ENCODE data around the gene IPO13. TPM values are rescaled to one million over a fixed set of nuclear protein-coding genes. Genes with fewer than 3 reads are reported as not detected.
A peak's percentile ranks its signal among the peaks of the same experiment; 100 is the strongest.

IPO13 gene
- total RNA-seq, 2 experiments from 2014 or later, result 22.0 to 27.2 TPM

DNA sequence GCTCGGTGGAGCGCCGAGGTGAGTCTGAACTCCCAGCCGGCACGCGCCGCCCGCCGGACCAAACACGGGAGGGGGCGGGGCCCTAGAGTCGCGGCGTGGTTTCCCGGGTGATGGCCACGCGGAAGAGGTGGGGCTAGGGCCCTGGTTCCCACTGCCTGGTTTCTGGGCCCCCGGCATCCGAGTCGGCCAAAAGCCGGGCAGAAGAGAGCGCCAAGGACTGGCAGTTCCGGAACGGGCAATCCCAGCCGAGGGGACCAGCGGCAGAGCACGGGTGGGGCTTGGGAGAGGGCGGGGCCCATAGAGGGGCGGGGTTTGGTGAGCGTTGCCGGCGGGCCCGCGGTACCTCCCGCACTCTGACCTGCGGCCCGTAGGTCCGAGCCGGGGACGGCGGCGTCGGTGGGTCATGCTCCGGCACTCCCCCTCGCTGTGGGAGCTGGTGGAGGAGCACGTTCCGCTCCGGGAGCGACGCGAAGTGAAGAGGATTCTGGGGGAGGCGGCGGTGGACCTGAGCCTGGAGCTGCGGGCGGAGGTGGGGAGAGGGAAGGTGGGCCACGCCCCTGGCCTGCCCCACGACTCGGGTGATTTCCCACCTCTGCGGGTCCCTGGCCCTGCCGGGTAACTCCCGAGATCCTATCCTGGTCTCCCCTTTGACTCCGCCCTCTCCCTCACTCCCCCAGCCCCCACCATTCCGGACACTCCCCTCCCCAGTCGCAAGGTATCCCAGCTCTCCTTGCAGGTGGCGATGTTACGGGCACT lies 44.9 kb downstream of the IPO13 start, which contains the start of gene CCDC24:
CCDC24 (plus strand) TSS at position 124 of the 756 bp plus-strand sequence; CDS start at position 404, 280 bp downstream.
- peak within 1 kb of the TSS; percentile 90 for H3K4me3 Mint-ChIP-seq
- peak within 1 kb of the TSS; percentile 83 for H3K27ac Mint-ChIP-seq
- DNase-seq, result peak; percentile 79
- no peaks in the 10 kb centered on the region for H3K9me3 Mint-ChIP-seq
- H3K27me3 Mint-ChIP-seq, result no peaks in the 10 kb centered on the region
- CTCF ChIA-PET, result interaction anchor here (0.5 kb wide), 1 partner anchor 1002 kb away, joined by 3 read pairs; no protein-coding TSS in a partner anchor
- POLR2A ChIA-PET, result no interaction called here
- no peaks in the 10 kb centered on the region for H3K36me3 Mint-ChIP-seq (ENCODE audit: low read depth)
- H3K4me1 Mint-ChIP-seq, result peaks cover 21% of the 10 kb centered on the region

GRCh38 chr1:43992232-43992995 lies 45.7 kb downstream of the IPO13 start:
- no peaks in the 10 kb centered on the region for H3K36me3 Mint-ChIP-seq (ENCODE audit: low read depth)
- no peak for DNase-seq
- ChIA-PET CTCF (interaction anchor here (0.5 to 1.0 kb wide), 2 partner anchors 44 to 1003 kb away, joined by 3 read pairs; no protein-coding TSS in a partner anchor), POLR2A (no interaction called here)
- peaks cover 21% of the 10 kb centered on the region for H3K4me1 Mint-ChIP-seq
- no peaks in the 10 kb centered on the region for H3K9me3 Mint-ChIP-seq
- peak overlapping the region; percentile 90 for H3K4me3 Mint-ChIP-seq
- no peaks in the 10 kb centered on the region for H3K27me3 Mint-ChIP-seq
- H3K27ac Mint-ChIP-seq, result peak overlapping the region; percentile 20

DNA sequence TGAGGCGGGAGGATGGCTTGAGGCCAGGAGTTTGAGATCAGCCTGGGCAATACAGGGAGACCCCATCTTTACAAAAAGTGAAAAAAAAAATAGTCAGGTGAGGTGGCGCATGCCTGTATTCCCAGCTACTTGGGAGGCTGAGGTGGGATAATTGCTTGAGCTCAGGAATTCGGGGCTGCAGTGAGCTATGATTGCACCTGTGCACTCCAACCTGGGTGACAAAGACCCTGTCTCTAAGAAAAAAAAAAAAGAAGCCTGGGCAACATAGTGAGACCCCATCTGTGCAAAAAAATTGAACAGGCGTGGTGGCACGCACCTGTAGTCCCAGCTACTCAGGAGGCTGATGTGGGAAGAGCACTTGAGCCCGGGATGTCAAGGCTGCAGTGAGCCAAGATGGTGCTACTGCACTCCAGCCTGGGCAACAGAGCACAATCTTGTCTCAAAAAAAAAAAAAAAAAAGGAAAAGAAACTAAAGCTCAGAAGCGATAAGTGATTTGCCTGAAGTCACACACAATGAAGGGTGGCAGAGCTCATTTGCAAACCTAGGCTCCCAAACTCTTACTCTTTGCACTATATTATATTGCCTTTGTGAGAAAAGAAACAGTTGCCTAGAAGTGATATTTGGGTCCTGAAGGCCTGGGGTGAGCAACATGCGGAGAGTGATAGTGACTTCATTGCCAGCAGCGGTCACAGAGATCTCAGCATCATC lies 46.6 kb downstream of the IPO13 start:
- Mint-ChIP-seq H3K27me3 (no peaks in the 10 kb centered on the region), H3K4me1 (peaks cover 24% of the 10 kb centered on the region), H3K27ac (no peak overlapping the region), H3K4me3 (no peak overlapping the region), H3K36me3 (ENCODE audit: low read depth) (no peaks in the 10 kb centered on the region), H3K9me3 (no peaks in the 10 kb centered on the region)
- no peak for DNase-seq
- ChIA-PET POLR2A (no interaction called here), CTCF (interaction anchor here (0.6 to 1.1 kb wide), 4 partner anchors 25 to 116 kb away, joined by 3 to 4 read pairs (median 3); no protein-coding TSS in a partner anchor)

DNA sequence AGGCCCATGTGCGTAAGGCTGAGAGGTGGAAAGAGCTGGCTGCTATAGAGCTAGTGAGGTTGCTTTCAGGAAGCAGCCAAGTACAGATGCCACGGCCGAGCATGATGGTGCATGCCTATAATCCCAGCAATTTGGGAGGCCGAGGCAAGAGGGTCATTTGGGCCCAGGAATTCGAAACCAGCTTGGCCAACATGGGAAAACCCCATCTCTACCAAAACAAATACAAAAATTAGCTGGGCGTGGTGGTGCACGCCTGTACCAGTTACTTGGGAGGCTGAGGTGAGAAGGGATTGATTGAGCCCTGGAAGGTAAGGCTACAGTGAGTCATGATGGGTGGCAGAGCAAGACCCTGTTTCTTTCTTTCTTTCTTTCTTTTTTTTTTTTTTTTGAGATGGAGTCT lies 47.3 kb downstream of the IPO13 start:
- ChIA-PET CTCF (interaction anchor here (0.6 to 1.1 kb wide), 4 partner anchors 15 to 59 kb away, joined by 3 to 4 read pairs (median 3); partner anchors contain the start of gene B4GALT2), POLR2A (no interaction called here)
- Mint-ChIP-seq H3K4me1 (peaks cover 27% of the 10 kb centered on the region), H3K36me3 (ENCODE audit: low read depth) (no peaks in the 10 kb centered on the region), H3K27me3 (no peaks in the 10 kb centered on the region), H3K4me3 (no peak overlapping the region), H3K9me3 (no peaks in the 10 kb centered on the region), H3K27ac (no peak overlapping the region)
- no peak for DNase-seq

- Mint-ChIP-seq H3K4me1 (peaks cover 32% of the 10 kb centered on the region), H3K27ac (no peak overlapping the region), H3K36me3 (ENCODE audit: low read depth) (no peaks in the 10 kb centered on the region), H3K9me3 (no peaks in the 10 kb centered on the region), H3K27me3 (no peaks in the 10 kb centered on the region), H3K4me3 (no peak overlapping the region)
- ChIA-PET CTCF (interaction anchor here (0.6 to 0.8 kb wide), 3 partner anchors 11 to 41 kb away, joined by 3 to 4 read pairs (median 3); partner anchors contain the start of gene B4GALT2), POLR2A (no interaction called here)
- no peak for DNase-seq
Measured at GRCh38 chr1:43994794-43995790, 48.3 kb downstream of the IPO13 start.

DNA sequence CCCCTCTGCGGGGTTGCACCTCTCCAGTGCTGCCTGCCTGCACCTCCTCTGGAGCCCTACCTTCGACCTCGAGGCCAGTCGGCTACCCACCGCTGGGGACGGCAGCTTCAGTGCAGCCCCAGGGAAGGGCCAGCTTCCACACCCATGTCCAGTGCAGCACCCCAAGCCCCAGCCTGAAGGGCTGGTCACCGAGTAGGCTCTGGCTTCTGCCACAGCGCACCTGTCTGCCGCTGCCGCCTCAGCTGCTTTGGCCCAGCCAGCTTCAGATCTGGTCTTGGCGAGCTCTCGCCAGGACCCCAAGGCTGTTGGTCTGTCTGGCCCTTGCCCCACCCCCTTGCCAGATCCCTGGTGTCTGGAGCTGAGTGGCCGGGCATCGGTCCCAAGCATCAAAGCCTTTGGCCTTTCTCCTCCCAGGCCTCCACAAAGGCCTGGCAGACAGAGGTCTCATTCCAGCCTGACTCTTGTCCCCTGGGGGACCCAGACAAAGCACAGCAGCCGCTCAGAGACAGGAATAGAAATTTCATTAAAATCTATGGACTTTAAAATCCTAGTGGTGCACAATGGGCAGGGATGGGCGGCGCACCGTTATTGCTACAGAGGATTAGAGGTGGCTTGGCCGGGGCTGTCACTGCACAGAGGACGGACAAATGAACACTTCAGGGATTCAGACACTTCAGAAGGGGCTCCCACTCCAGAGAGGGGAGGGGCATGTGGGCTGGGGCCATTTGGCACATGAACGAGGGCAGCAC lies 49.4 kb downstream of the IPO13 start:
- Mint-ChIP-seq H3K4me1 (peaks cover 29% of the 10 kb centered on the region), H3K9me3 (no peaks in the 10 kb centered on the region), H3K27me3 (no peaks in the 10 kb centered on the region), H3K27ac (no peak overlapping the region), H3K36me3 (ENCODE audit: low read depth) (no peaks in the 10 kb centered on the region), H3K4me3 (no peak overlapping the region)
- CTCF ChIA-PET, result interaction anchor here (0.6 kb wide), 1 partner anchor 10 kb away, joined by 3 read pairs; no protein-coding TSS in a partner anchor
- DNase-seq, result no peak
- POLR2A ChIA-PET, result no interaction called here

DNA sequence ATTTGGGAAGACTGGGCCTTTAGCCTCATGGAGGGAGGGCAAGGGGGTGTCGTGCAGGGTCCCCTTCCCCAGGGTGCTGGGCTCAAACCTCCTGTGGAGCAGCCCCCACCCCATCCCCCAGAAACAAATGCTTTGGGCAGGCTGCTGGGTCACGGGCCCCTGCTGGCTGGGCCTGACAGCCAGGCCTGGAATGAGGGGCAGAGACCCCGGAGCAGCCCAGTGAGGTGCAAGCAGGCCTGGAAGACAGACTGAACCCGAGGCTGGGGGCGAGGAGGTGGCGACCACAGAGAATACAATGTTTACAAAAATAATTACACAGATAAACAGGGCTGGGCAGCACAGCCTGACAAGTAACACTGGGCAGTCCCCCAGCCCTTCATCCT lies 50.0 kb downstream of the IPO13 start:
- CTCF ChIA-PET, result no interaction called here
- H3K27ac Mint-ChIP-seq, result no peak overlapping the region
- H3K4me1 Mint-ChIP-seq, result peaks cover 25% of the 10 kb centered on the region
- no peaks in the 10 kb centered on the region for H3K27me3 Mint-ChIP-seq
- H3K9me3 Mint-ChIP-seq, result no peaks in the 10 kb centered on the region
- POLR2A ChIA-PET, result no interaction called here
- H3K36me3 Mint-ChIP-seq (ENCODE audit: low read depth), result no peaks in the 10 kb centered on the region
- DNase-seq, result no peak
- no peak overlapping the region for H3K4me3 Mint-ChIP-seq

DNA sequence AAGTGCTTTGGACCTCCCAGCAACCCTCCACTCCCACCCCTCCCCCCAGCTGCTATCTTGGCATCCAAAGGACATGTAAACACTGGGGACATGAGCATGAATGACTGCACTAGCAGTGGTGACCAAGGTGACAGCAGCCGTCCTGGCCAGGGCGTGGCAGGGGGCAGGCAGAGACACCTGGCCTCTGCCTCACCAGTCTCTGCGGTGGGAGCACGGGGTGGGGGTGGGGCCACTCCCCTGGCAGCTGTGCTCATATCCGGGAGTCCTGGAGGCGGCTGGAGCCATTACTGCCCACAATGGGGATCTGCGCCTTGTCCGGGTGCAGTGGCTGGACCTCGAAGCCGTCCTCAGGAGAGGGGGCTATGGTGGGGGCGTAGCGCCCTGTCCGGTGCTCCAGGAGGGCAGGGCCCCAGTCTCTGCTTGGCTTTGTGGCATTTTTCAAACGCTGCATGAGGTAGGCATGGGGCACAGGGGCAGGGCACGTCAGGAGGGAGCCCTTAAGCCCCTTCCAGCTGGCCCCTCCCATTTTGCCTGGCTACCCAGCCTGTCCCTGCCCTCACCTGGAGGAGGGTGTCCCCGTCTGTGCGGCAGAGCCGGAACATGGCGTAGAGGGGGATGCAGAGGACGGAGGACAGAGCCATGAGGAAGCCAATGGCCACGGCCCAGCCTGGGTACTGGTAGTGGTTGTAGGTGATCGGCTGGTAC lies 50.7 kb downstream of the IPO13 start:
- Mint-ChIP-seq H3K27me3 (no peaks in the 10 kb centered on the region), H3K9me3 (no peaks in the 10 kb centered on the region), H3K27ac (no peak overlapping the region), H3K36me3 (ENCODE audit: low read depth) (no peaks in the 10 kb centered on the region), H3K4me1 (peaks cover 18% of the 10 kb centered on the region), H3K4me3 (no peak overlapping the region)
- no peak for DNase-seq
- ChIA-PET POLR2A (no interaction called here), CTCF (no interaction called here)

- Mint-ChIP-seq H3K36me3 (ENCODE audit: low read depth) (no peaks in the 10 kb centered on the region), H3K27me3 (no peaks in the 10 kb centered on the region), H3K9me3 (no peaks in the 10 kb centered on the region), H3K4me3 (no peak overlapping the region), H3K4me1 (peaks cover 14% of the 10 kb centered on the region), H3K27ac (no peak overlapping the region)
- DNase-seq, result no peak
- POLR2A ChIA-PET, result no interaction called here
- CTCF ChIA-PET, result interaction anchor here (0.6 to 2.0 kb wide), 4 partner anchors 13 to 219 kb away, joined by 3 to 6 read pairs (median 4); no protein-coding TSS in a partner anchor
Measured at GRCh38 chr1:43998000-43998378, 51.2 kb downstream of the IPO13 start.

- peak overlapping the region; percentile 36 for H3K27ac Mint-ChIP-seq
- no peak for DNase-seq
- H3K9me3 Mint-ChIP-seq, result no peaks in the 10 kb centered on the region
- H3K36me3 Mint-ChIP-seq (ENCODE audit: low read depth), result no peaks in the 10 kb centered on the region
- no peak overlapping the region for H3K4me3 Mint-ChIP-seq
- POLR2A ChIA-PET, result no interaction called here
- CTCF ChIA-PET, result interaction anchor here (1.5 to 2.0 kb wide), 3 partner anchors 12 to 218 kb away, joined by 3 to 6 read pairs (median 5); no protein-coding TSS in a partner anchor
- peaks cover 14% of the 10 kb centered on the region for H3K4me1 Mint-ChIP-seq
- H3K27me3 Mint-ChIP-seq, result no peaks in the 10 kb centered on the region
Measured at GRCh38 chr1:43999455-43999854, 52.7 kb downstream of the IPO13 start.

DNA sequence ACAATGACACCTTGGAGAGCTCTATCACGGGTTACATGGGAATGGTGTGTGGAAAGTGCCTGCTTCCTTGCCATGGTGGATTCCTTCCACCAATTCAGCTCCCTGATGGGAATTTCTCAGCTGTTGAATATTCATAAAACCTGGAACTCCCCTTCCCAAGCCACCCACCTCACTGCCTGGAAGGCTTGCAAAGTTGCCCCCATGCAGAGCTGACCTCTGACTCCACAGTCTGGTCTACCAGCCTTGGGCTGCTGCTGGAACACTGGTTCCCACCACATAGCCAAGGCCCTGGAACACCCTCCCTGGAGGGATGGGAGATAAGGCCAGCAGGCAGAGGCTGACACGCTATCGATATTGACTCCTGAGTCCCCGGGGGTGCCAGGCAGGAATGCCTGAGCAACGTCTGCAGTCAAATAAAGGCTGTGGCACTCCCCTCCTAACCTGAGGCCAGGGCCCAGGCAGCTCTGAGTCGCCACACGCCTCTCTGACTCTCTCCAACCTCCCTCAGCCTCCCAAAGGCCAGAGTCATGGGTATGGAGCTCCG lies 53.4 kb downstream of the IPO13 start:
- no peaks in the 10 kb centered on the region for H3K27me3 Mint-ChIP-seq
- no peaks in the 10 kb centered on the region for H3K36me3 Mint-ChIP-seq (ENCODE audit: low read depth)
- peaks cover 11% of the 10 kb centered on the region for H3K4me1 Mint-ChIP-seq
- ChIA-PET POLR2A (no interaction called here), CTCF (interaction anchor here (1.9 to 2.0 kb wide), 3 partner anchors 11 to 36 kb away, joined by 5 to 12 read pairs (median 6); no protein-coding TSS in a partner anchor)
- no peaks in the 10 kb centered on the region for H3K9me3 Mint-ChIP-seq
- no peak overlapping the region for H3K4me3 Mint-ChIP-seq
- DNase-seq, result no peak
- no peak overlapping the region for H3K27ac Mint-ChIP-seq

Data from activated CD4-positive, alpha-beta T cell treated with anti-CD3 and anti-CD28 coated beads, Interleukin-2, amount 10 ng/mL, durations not matched to agents 7 days and 5 days (primary cell).